ENCODE data around the gene DZANK1.
"Not testable (repeated sequence)": the region's sequence is repeated elsewhere in the genome, so short reads cannot be mapped to it uniquely, and the experiment has no call there.

The DZANK1 gene

GRCh38 chr20:18466894-18467730 is at the start of gene DZANK1, which contains the start of gene POLR3F:
DZANK1 (minus strand) TSS chr20:18467030; CDS start chr20:18465358, 1,672 bp downstream.
POLR3F (plus strand) TSS chr20:18467390; CDS start chr20:18467507, 117 bp downstream.
- DNase-seq (ENCODE audit: low spot score) = peak; percentile 97

GRCh38 chr20:18515973-18516372 is 49.1 kb upstream of the DZANK1 start:
- no peak for DNase-seq (ENCODE audit: low spot score)

- no peak for DNase-seq (ENCODE audit: low spot score)
Observed at GRCh38 chr20:18514127-18514526, 47.3 kb upstream of the DZANK1 start.

- no peak for DNase-seq (ENCODE audit: low spot score)
Observed at GRCh38 chr20:18513208-18513607, 46.4 kb upstream of the DZANK1 start.

GRCh38 chr20:18511571-18511970 is 44.7 kb upstream of the DZANK1 start:
- DNase-seq (ENCODE audit: low spot score) = no peak

- peak; percentile 99 for DNase-seq (ENCODE audit: low spot score)
Observed at GRCh38 chr20:18507218-18508191, 40.7 kb upstream of the DZANK1 start, which contains the start of gene SEC23B. SEC23B (plus strand) TSS chr20:18507940; CDS start chr20:18510836, 2,896 bp downstream.

- no peak for DNase-seq (ENCODE audit: low spot score)
Observed at GRCh38 chr20:18506744-18507143, 39.9 kb upstream of the DZANK1 start.

- no peak for DNase-seq (ENCODE audit: low spot score)
Observed at GRCh38 chr20:18504479-18505060, 37.7 kb upstream of the DZANK1 start.

- DNase-seq (ENCODE audit: low spot score) = not testable (repeated sequence)
Observed at GRCh38 chr20:18501672-18502071, 34.8 kb upstream of the DZANK1 start.

- no peak for DNase-seq (ENCODE audit: low spot score)
Observed at GRCh38 chr20:18497603-18498002, 30.8 kb upstream of the DZANK1 start.

GRCh38 chr20:18496740-18497592 is 30.1 kb upstream of the DZANK1 start, which contains the start of gene RBBP9:
RBBP9 (minus strand) TSS chr20:18497225; CDS start chr20:18497167, 58 bp downstream.
- peak; percentile 86 for DNase-seq (ENCODE audit: low spot score)

GRCh38 chr20:18496042-18496441 is 29.2 kb upstream of the DZANK1 start:
- no peak for DNase-seq (ENCODE audit: low spot score)

- no peak for DNase-seq (ENCODE audit: low spot score)
Observed at GRCh38 chr20:18488301-18488700, 21.5 kb upstream of the DZANK1 start.

GRCh38 chr20:18481596-18481995 is 14.8 kb upstream of the DZANK1 start:
- DNase-seq (ENCODE audit: low spot score) = no peak

GRCh38 chr20:18477821-18478220 is 11.0 kb upstream of the DZANK1 start:
- no peak for DNase-seq (ENCODE audit: low spot score)

- no peak for DNase-seq (ENCODE audit: low spot score)
Observed at GRCh38 chr20:18477218-18477617, 10.4 kb upstream of the DZANK1 start.

GRCh38 chr20:18466574-18466893 is 296 bp downstream of the DZANK1 start:
- no peak for DNase-seq (ENCODE audit: low spot score)

- no peak for DNase-seq (ENCODE audit: low spot score)
Observed at GRCh38 chr20:18465536-18466200, 1.2 kb downstream of the DZANK1 start.

GRCh38 chr20:18456600-18456999 is 10.2 kb downstream of the DZANK1 start:
- DNase-seq (ENCODE audit: low spot score) = no peak

GRCh38 chr20:18443886-18444285 is 22.9 kb downstream of the DZANK1 start:
- no peak for DNase-seq (ENCODE audit: low spot score)

- DNase-seq (ENCODE audit: low spot score) = no peak
Observed at GRCh38 chr20:18440403-18440802, 26.4 kb downstream of the DZANK1 start.
